Thyroid gland (tissue), 4 donors: ENCODE results near the gene SYNE4. TPM values are rescaled to one million over a fixed set of nuclear protein-coding genes. Genes with fewer than 3 reads are reported as not detected.

Source experiments
- DNase-seq, 2 donors: peaks; one replicate each; pipeline ENCODE4 v3.0.0-alpha.2; 2019
- H3K27ac ChIP-seq, 3 donors: fragments of 200-600 bp; sonication (generic); 1 replicate in 2 of 3; 2 replicates in 1 of 3; pipeline ENCODE4 v1.5.1; 2016 to 2019; ENCODE audit warnings: mild to moderate bottlenecking in 1 of 3, moderate library complexity in 1 of 3
- H3K27me3 ChIP-seq: fragments of 200-600 bp; sonication (generic); one replicate; pipeline ENCODE4 v1.5.1; 2019
- H3K36me3 ChIP-seq, 2 donors: fragments of 200-600 bp; sonication (generic); one replicate each; pipeline ENCODE4 v1.5.1; 2016 to 2019
- H3K4me1 ChIP-seq, 2 donors: fragments of 200-600 bp; sonication (generic); one replicate each; pipeline ENCODE4 v1.5.1; 2017 to 2019
- H3K4me3 ChIP-seq, 3 donors: fragments of 200-600 bp; sonication (generic); replicated peaks in 1 of 3; 1 replicate in 2 of 3; 2 replicates in 1 of 3; pipeline ENCODE4 v1.5.1; 2016; ENCODE audit warnings: mild to moderate bottlenecking in 1 of 3
- H3K9me3 ChIP-seq: fragments of 200-600 bp; sonication (generic); one replicate; pipeline ENCODE4 v1.5.1; 2017
- POLR2A ChIP-seq, 2 donors: fragments of 450-650 bp; IDR thresholded peaks; one replicate each; pipeline ENCODE4 v1.6.1; 2017; ENCODE audit warnings: antibody characterized with exemption in 2 of 2, mild to moderate bottlenecking in 2 of 2, moderate library complexity in 1 of 2
- WGBS, 2 donors: methylation state at CpG; one replicate each; pipeline ENCODE4 v1.1.5; 2017; 5-methylcytosine and 5-hydroxymethylcytosine counted together
- intact Hi-C: fragments of 100-400 bp; cut with DNase I; formaldehyde crosslinking; loops from one replicate; pipeline ENCODE4 v1.15.1; 2023
- small RNA-seq: library from RNA; depleted of rRNA; stranded (forward); fragments of <200 nt; gene quantifications from one replicate; pipeline ENCODE3, GENCODE V24; 2016
- total RNA-seq, 4 donors: library from RNA; depleted of rRNA; stranded (reverse); fragments of >200 nt; gene quantifications; one replicate each; pipeline ENCODE4 v1.2.3, GENCODE V29; 2016
- TF ChIP-seq, protein P1 (sequence below), 6 experiments: fragments of 200-600 bp in 3 of 6; fragments of 450-650 bp in 3 of 6; sonication (generic) in 3 of 6; IDR thresholded peaks; one replicate each; pipeline ENCODE4 v1.5.1; 2016 to 2019; ENCODE audit warnings: antibody characterized with exemption in 6 of 6, mild to moderate bottlenecking in 2 of 6, inconsistent platforms in 1 of 6, moderate library complexity in 1 of 6

The SYNE4 gene
- total RNA-seq, 4 donors from 2014 or later = 9.7 to 15.4 (median 12.6) TPM

- peaks cover 7% of the 10 kb centered on the region for H3K27me3 ChIP-seq
- H3K9me3 ChIP-seq = no peaks in the 10 kb centered on the region
- 76 to 80% methylated on average over 6 of the region's 6 CpGs for WGBS, 2 donors
- no peak for TF ChIP-seq POLR2A (IDR thresholded peaks at IDR 0.05)
- TF ChIP-seq, protein P1, sequence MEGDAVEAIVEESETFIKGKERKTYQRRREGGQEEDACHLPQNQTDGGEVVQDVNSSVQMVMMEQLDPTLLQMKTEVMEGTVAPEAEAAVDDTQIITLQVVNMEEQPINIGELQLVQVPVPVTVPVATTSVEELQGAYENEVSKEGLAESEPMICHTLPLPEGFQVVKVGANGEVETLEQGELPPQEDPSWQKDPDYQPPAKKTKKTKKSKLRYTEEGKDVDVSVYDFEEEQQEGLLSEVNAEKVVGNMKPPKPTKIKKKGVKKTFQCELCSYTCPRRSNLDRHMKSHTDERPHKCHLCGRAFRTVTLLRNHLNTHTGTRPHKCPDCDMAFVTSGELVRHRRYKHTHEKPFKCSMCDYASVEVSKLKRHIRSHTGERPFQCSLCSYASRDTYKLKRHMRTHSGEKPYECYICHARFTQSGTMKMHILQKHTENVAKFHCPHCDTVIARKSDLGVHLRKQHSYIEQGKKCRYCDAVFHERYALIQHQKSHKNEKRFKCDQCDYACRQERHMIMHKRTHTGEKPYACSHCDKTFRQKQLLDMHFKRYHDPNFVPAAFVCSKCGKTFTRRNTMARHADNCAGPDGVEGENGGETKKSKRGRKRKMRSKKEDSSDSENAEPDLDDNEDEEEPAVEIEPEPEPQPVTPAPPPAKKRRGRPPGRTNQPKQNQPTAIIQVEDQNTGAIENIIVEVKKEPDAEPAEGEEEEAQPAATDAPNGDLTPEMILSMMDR (IDR thresholded peaks at IDR 0.05) = no peak
- no peak overlapping the region for H3K4me3 ChIP-seq
- no peak for DNase-seq
- intact Hi-C loops = no loop called here
- H3K4me1 ChIP-seq = peaks cover 0 to 9% of the 10 kb centered on the region in 2 donors
- no peak overlapping the region for H3K27ac ChIP-seq
- no peaks in the 10 kb centered on the region for H3K36me3 ChIP-seq
Observed at GRCh38 chr19:35955881-35956634, 52.6 kb downstream of the SYNE4 start.

Small RNAs within 50 kb of the gene (small RNA-seq; reads per million reads assigned to genes)
- gene AF038458.1 = not detected

Other genes starting within 250 kb of the SYNE4 start
- gene ARHGAP33, start 233.2 kb downstream of the SYNE4 start, total RNA-seq = 10 to 100 TPM in 3 of 4 donors, 1 to 10 TPM in 1; 4.2 to 16.0 (median 13.0) TPM
- gene PRODH2, start 196.0 kb downstream of the SYNE4 start, total RNA-seq = not detected
- not detected for gene NPHS1, start 156.3 kb downstream of the SYNE4 start, total RNA-seq
- gene KIRREL2, start 151.9 kb downstream of the SYNE4 start, total RNA-seq = under 1 TPM in 2 of 4 donors, not detected in 2; 0.20 to 0.33 TPM
- gene APLP1, start 140.2 kb downstream of the SYNE4 start, total RNA-seq = 1 to 10 TPM in 2 of 4 donors, under 1 TPM in 2; 0.67 to 5.3 (median 2.8) TPM
- gene NFKBID, start 108.3 kb downstream of the SYNE4 start, total RNA-seq = 10 to 100 TPM in 3 of 4 donors, 1 to 10 TPM in 1; 7.0 to 56.7 (median 16.9) TPM
- gene HCST, start 106.3 kb downstream of the SYNE4 start, total RNA-seq = 1 to 10 TPM in 2 of 4 donors, not detected in 2; 1.4 to 4.4 TPM
- gene TYROBP, start 100.5 kb downstream of the SYNE4 start, total RNA-seq = 10 to 100 TPM; 10.1 to 80.4 (median 27.5) TPM
- gene LRFN3, start 72.4 kb downstream of the SYNE4 start, total RNA-seq = 10 to 100 TPM in 3 of 4 donors, 1 to 10 TPM in 1; 7.1 to 15.5 (median 11.1) TPM
- 10 to 100 TPM; 51.4 to 96.8 (median 66.7) TPM for gene SDHAF1, start 13.6 kb downstream of the SYNE4 start, total RNA-seq
- gene ALKBH6, start 5.4 kb upstream of the SYNE4 start, total RNA-seq = 10 to 100 TPM; 15.4 to 60.9 (median 32.0) TPM
- 1 to 10 TPM; 1.9 to 3.8 (median 2.9) TPM for gene CLIP3, start 24.1 kb upstream of the SYNE4 start, total RNA-seq
- gene THAP8, start 45.5 kb upstream of the SYNE4 start, total RNA-seq = 10 to 100 TPM in 2 of 4 donors, 1 to 10 TPM in 2; 5.0 to 14.2 (median 10.1) TPM
- gene WDR62, start 46.1 kb upstream of the SYNE4 start, total RNA-seq = 1 to 10 TPM in 1 of 4 donors, under 1 TPM in 3; 0.78 to 1.8 (median 0.84) TPM
- not detected for gene OVOL3, start 102.3 kb upstream of the SYNE4 start, total RNA-seq
- 100 to 1,000 TPM in 1 of 4 donors, 10 to 100 TPM in 3; 53.7 to 101 (median 76.9) TPM for gene POLR2I, start 106.1 kb upstream of the SYNE4 start, total RNA-seq
- gene TBCB, start 106.7 kb upstream of the SYNE4 start, total RNA-seq = 100 to 1,000 TPM in 2 of 4 donors, 10 to 100 TPM in 2; 57.2 to 143 (median 104) TPM
- gene CAPNS1, start 131.3 kb upstream of the SYNE4 start, total RNA-seq = 100 to 1,000 TPM; 153 to 179 (median 166) TPM
- gene COX7A1, start 143.6 kb upstream of the SYNE4 start, total RNA-seq = 10 to 100 TPM in 3 of 4 donors, 1 to 10 TPM in 1; 8.0 to 36.7 (median 21.2) TPM
- 10 to 100 TPM in 1 of 4 donors, 1 to 10 TPM in 3; 7.2 to 13.1 (median 7.4) TPM for gene ZNF565, start 205.9 kb upstream of the SYNE4 start, total RNA-seq
- gene ZNF146, start 206.3 kb upstream of the SYNE4 start, total RNA-seq = 100 to 1,000 TPM in 1 of 4 donors, 10 to 100 TPM in 3; 69.6 to 127 (median 79.7) TPM